K562 (cell line): Measurements from ENCODE around the gene DYNC1I2. TPM values are rescaled to one million over a fixed set of nuclear protein-coding genes. Genes with fewer than 3 reads are reported as not detected.

Experiments used
- ATAC-seq: fragments of 200-7000 bp; cut with Tn5 transposase; 3 replicates; pipeline ENCODE4 v1.9.1; 2020; ENCODE audit warnings: moderate library complexity
- BruUV-seq: library from RNA; stranded (reverse); fragments of 400-500 nt; replicated peaks from 2 replicates; lab custom pipeline; 2021; lab: Mats Ljungman, UMichigan
- CTCF ChIA-PET: fragments of 300-600 bp; formaldehyde crosslinking; extraction: SDS; loops from one replicate; lab custom pipeline; 2021; ENCODE audit warnings: low intra/inter-chr PET ratio; lab: Yijun Ruan, JAX
- POLR2A ChIA-PET: fragments of 300-600, 350-650 bp; sonication (Branson Sonifier 250); formaldehyde crosslinking; extraction: SDS; loops from one replicate; lab custom pipeline; 2021; ENCODE audit warnings: antibody characterized with exemption, inconsistent platforms; lab: Yijun Ruan, JAX
- DNase-seq, 4 experiments: peaks; one replicate each; pipeline versions ENCODE4 v3.0.0 to v3.0.0-alpha.2; 2011 to 2018; ENCODE audit warnings: low spot score in 3 of 4, mixed read lengths in 3 of 4; ENCODE audit errors: extremely low read depth in 1 of 4
- FAIRE-seq: peaks from 2 replicates; lab custom pipeline; 2011; peaks lifted over from hg19 to GRCh38; lab: Jason Lieb, UNC
- H2AFZ ChIP-seq: 2 replicates; pipeline ENCODE4 v1.6.0; 2011; ENCODE audit warnings: low read depth, low read length, control low read depth, inconsistent platforms
- H3K27ac ChIP-seq: fragments of 200-600 bp; 3 replicates; pipeline ENCODE4 v1.8.0; 2011; ENCODE audit warnings: low read depth, mild to moderate bottlenecking, control low read depth, inconsistent platforms, low read length, moderate library complexity, mixed read lengths; ENCODE audit errors: extremely low read depth
- H3K27me3 ChIP-seq, 2 experiments: fragments of 300-600 bp in 1 of 2; 2 replicates in 1 of 2; 3 replicates in 1 of 2; pipeline versions ENCODE4 v1.6.0 to v1.8.0; 2011; ENCODE audit warnings: inconsistent platforms in 2 of 2, low read length in 2 of 2, mild to moderate bottlenecking in 1 of 2, mixed read lengths in 1 of 2, moderate library complexity in 1 of 2; ENCODE audit not compliant: control insufficient read depth in 2 of 2, insufficient read depth in 2 of 2
- H3K36me3 ChIP-seq: fragments of 300-600 bp; 3 replicates; pipeline ENCODE4 v1.8.0; 2011; ENCODE audit warnings: mild to moderate bottlenecking, low read length, inconsistent platforms; ENCODE audit not compliant: control insufficient read depth, insufficient read depth
- H3K4me1 ChIP-seq, 2 experiments: fragments of 200-600 bp in 1 of 2; replicated peaks in 1 of 2; 2 replicates in 1 of 2; 3 replicates in 1 of 2; pipeline versions ENCODE4 v1.5.1 to v1.8.0; 2011; ENCODE audit warnings: inconsistent platforms in 2 of 2, low read length in 2 of 2, mild to moderate bottlenecking in 1 of 2, mixed read lengths in 1 of 2, moderate library complexity in 1 of 2; ENCODE audit not compliant: control insufficient read depth in 2 of 2, insufficient read depth in 2 of 2
- H3K4me2 ChIP-seq: 2 replicates; pipeline ENCODE4 v1.6.1; 2011; ENCODE audit warnings: low read length, control low read depth, inconsistent platforms, mixed read lengths; ENCODE audit not compliant: insufficient read depth
- H3K4me3 ChIP-seq: fragments of 200-600 bp; sonication (generic), shearing (Covaris generic); 2 replicates; pipeline ENCODE4 v1.5.1; 2016; ENCODE audit warnings: control low read depth, inconsistent platforms
- H3K79me2 ChIP-seq: fragments of 200-600 bp; 3 replicates; pipeline ENCODE4 v1.8.0; 2011; ENCODE audit warnings: low read length, inconsistent platforms; ENCODE audit not compliant: control insufficient read depth, insufficient read depth
- H3K9ac ChIP-seq, 2 experiments: 2 replicates each; pipeline versions ENCODE4 v1.6.0 to v1.6.1; 2011; ENCODE audit warnings: low read depth in 2 of 2, low read length in 2 of 2, control low read depth in 1 of 2, inconsistent platforms in 1 of 2, mild to moderate bottlenecking in 1 of 2, mixed read lengths in 1 of 2; ENCODE audit not compliant: insufficient read depth in 1 of 2
- H3K9me1 ChIP-seq: one replicate; pipeline ENCODE4 v1.6.0; 2011; ENCODE audit warnings: inconsistent platforms, mild to moderate bottlenecking, low read length, moderate library complexity; ENCODE audit not compliant: control insufficient read depth, insufficient read depth
- H3K9me3 ChIP-seq: replicated peaks from 2 replicates; pipeline ENCODE4 v1.5.1; 2011; ENCODE audit warnings: low read depth, low read length, inconsistent platforms; ENCODE audit not compliant: control insufficient read depth, insufficient read depth
- H4K20me1 ChIP-seq: replicated peaks from 2 replicates; pipeline ENCODE4 v1.6.1; 2011; ENCODE audit warnings: low read length, inconsistent platforms, mixed read lengths; ENCODE audit not compliant: control insufficient read depth, insufficient read depth
- CEBPB ChIP-seq: fragments of 450-650 bp; IDR thresholded peaks from 2 replicates; pipeline ENCODE4 v1.6.1; 2016; ENCODE audit warnings: missing genetic modification characterization, missing compliant biosample characterization
- CHD2 ChIP-seq: IDR thresholded peaks from 2 replicates; pipeline ENCODE4 v1.6.1; 2011; ENCODE audit warnings: low read depth, low read length
- CSDE1 ChIP-seq, 2 experiments: fragments of 450-650 bp; IDR thresholded peaks; 2 replicates each; pipeline ENCODE4 v1.6.1; 2016; ENCODE audit warnings: mild to moderate bottlenecking in 1 of 2
- HDAC6 ChIP-seq: IDR thresholded peaks from 2 replicates; pipeline ENCODE4 v1.6.1; 2012; ENCODE audit warnings: low read depth, mild to moderate bottlenecking, control low read depth, inconsistent platforms, low read length, moderate library complexity
- IFI16 ChIP-seq: fragments of 250-450 bp; sonication (Bioruptor Pico); IDR thresholded peaks from 2 replicates; pipeline ENCODE4 v2.1.2; 2022; ENCODE audit warnings: mild to moderate bottlenecking, inconsistent platforms
- MIER1 ChIP-seq: fragments of 450-650 bp; IDR thresholded peaks from 2 replicates; pipeline ENCODE4 v1.6.1; 2016; ENCODE audit warnings: antibody characterized with exemption, mild to moderate bottlenecking, low read depth
- NR3C1 ChIP-seq: sonication (generic); formaldehyde crosslinking; IDR thresholded peaks from 2 replicates; pipeline ENCODE4 v1.8.1; 2022; ENCODE audit warnings: missing genetic modification reagents
- OTX1 ChIP-seq: fragments of 450-650 bp; formaldehyde crosslinking; IDR thresholded peaks from 2 replicates; pipeline ENCODE4 v1.4.0; 2022; ENCODE audit warnings: mild to moderate bottlenecking
- RAD21 ChIP-seq, 2 experiments: fragments of 250-450 bp in 1 of 2; fragments of 450-650 bp in 1 of 2; sonication (Bioruptor Pico) in 1 of 2; formaldehyde crosslinking in 1 of 2; IDR thresholded peaks in 1 of 2; conservative IDR thresholded peaks in 1 of 2; 2 replicates each; pipeline versions ENCODE4 v1.4.0 to v1.8.0; 2020 to 2022; ENCODE audit warnings: mild to moderate bottlenecking in 2 of 2, moderate library complexity in 1 of 2
- SRSF1 ChIP-seq: fragments of 200-400 bp; formaldehyde crosslinking; IDR thresholded peaks from 2 replicates; pipeline ENCODE4 v1.6.1; 2017; ENCODE audit warnings: mild to moderate bottlenecking, low read depth, low read length, moderate library complexity
- ZFP1 ChIP-seq: fragments of 450-650 bp; formaldehyde crosslinking; IDR thresholded peaks from 2 replicates; pipeline ENCODE4 v1.4.0; 2020; ENCODE audit warnings: mild to moderate bottlenecking, mixed read lengths
- ZNF324 ChIP-seq: fragments of 250-450 bp; sonication (Bioruptor Pico); IDR thresholded peaks from 2 replicates; pipeline ENCODE4 v1.4.0; 2020; ENCODE audit warnings: mild to moderate bottlenecking
- WGBS: fragments of 100-300 bp; shearing (Covaris generic); methylation state at CpG from one replicate; pipeline ENCODE4 v1.1.6; 2016; ENCODE audit warnings: low coverage, mixed read lengths; ENCODE audit not compliant: insufficient coverage; ENCODE audit errors: missing lambda C conversion rate; 5-methylcytosine and 5-hydroxymethylcytosine counted together
- in situ Hi-C: fragments of 300-500 bp; cut with MboI; formaldehyde crosslinking; loops from 4 replicates; pipeline ENCODE4 v1.15.0; 2018; ENCODE audit warnings: inconsistent platforms, mixed read lengths
- intact Hi-C: fragments of 100-400 bp; cut with micrococcal nuclease; formaldehyde crosslinking; loops from 2 replicates; pipeline ENCODE4 v1.14.2; 2022
- polyA plus RNA-seq, 8 experiments: library from polyadenylated mRNA; depleted of rRNA in 4 of 8; stranded (reverse) in 5 of 8; unstranded in 3 of 8; fragments of >200 nt; fragmentation: Nextera tagmentation in 2 of 8; fragmentation: Illumina TruSeq in 1 of 8; extraction: Ambion mirVana in 2 of 8; extraction: Trizol in 1 of 8; gene quantifications; 2 replicates each; pipeline versions ENCODE4 v1.2.1 to v1.2.3, GENCODE V29; 2011 to 2014; ENCODE audit warnings: inconsistent platforms in 1 of 8, missing spikeins in 1 of 8
- total RNA-seq, 7 experiments: library from RNA; depleted of rRNA in 6 of 7; stranded (reverse); fragments of >200 nt in 6 of 7; fragmentation: Illumina TruSeq in 2 of 7; extraction: Trizol in 2 of 7; gene quantifications; 2 replicates each; pipeline versions ENCODE4 v1.2.1 to v1.2.3, GENCODE V29; 2011 to 2021; ENCODE audit warnings: low replicate concordance in 1 of 7
- TF ChIP-seq, protein P1 (sequence below), 3 experiments: IDR thresholded peaks in 2 of 3; conservative IDR thresholded peaks in 1 of 3; 2 replicates each; pipeline ENCODE4 v1.5.1; 2011 to 2012; ENCODE audit warnings: low read length in 3 of 3, mild to moderate bottlenecking in 3 of 3, control low read depth in 2 of 3, improper control_type of control experiment in 1 of 3, inconsistent platforms in 1 of 3, low read depth in 1 of 3, mixed read lengths in 1 of 3, moderate library complexity in 1 of 3; ENCODE audit not compliant: insufficient read depth in 2 of 3
- TF ChIP-seq, protein P2 (sequence below): sonication (generic); formaldehyde crosslinking; IDR thresholded peaks from 2 replicates; pipeline ENCODE4 v1.8.0; 2022; ENCODE audit warnings: missing genetic modification reagents, mild to moderate bottlenecking, borderline replicate concordance

Gene DYNC1I2
- total and polyA plus RNA-seq, 9 of the 15 experiments (the other 6 are each of a cell fraction or from before 2014, with no cell fraction given) = 59.1 to 204 (median 100) TPM

DNA sequence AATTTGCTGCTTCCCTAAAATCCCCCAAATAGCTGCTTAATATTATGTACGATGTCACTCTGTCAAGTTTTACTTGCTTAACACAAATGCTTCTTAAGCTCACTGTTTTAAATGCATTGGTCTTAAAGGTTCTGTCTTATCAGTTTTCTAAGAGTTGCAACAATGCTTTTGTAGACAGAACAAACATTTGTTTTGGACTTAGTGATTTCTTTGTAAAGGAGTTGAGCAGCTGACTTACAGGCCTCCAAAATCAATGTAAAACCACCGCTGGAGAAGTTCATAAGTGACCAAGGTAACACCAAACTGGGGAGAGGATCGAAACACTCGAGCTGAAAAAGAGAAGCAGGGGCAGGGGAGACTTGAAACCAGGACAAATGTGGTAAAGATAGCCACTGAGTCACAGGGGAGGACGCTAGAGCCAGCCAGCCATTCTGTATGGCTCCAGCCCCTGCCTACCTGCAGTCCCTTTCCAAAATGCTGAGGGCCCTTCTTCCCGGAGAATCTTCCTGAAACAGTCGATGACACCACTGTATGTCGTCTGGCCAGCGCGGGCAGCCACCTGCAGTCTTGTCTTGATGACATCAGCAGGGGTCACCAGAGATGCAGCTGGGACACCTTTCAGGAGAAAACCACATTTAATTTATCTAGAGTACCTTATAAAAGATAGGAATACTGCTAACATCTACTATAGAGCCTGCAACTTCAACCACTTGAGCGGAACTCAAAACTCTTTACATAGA lies 100.2 kb downstream of the DYNC1I2 start:
- POLR2A ChIA-PET = interaction anchor here (0.6 to 0.9 kb wide), 2 partner anchors 10 to 118 kb away, joined by 3 read pairs; no protein-coding TSS in a partner anchor
- ATAC-seq = peak; percentile 53; the same call in 2 of the 3 replicates
- CTCF ChIA-PET = interaction anchor here (1.2 kb wide), 1 partner anchor 316 kb away, joined by 3 read pairs; no protein-coding TSS in a partner anchor
- Histone ChIP-seq H3K4me3 (no peak overlapping the region), H2AFZ (no peak overlapping the region), H3K9ac (no peak overlapping the region), H3K27ac (no peak overlapping the region), H3K79me2 (no peaks in the 10 kb centered on the region), H4K20me1 (no peaks in the 10 kb centered on the region), H3K9me3 (no peaks in the 10 kb centered on the region), H3K36me3 (peaks cover 50% of the 10 kb centered on the region), H3K4me1 (no peaks in the 10 kb centered on the region), H3K27me3 (no peaks in the 10 kb centered on the region), H3K9me1 (no peaks in the 10 kb centered on the region), H3K4me2 (no peak overlapping the region)
- peak in 1 of 4 experiments; percentile 12 for DNase-seq
- no peak for FAIRE-seq
- 84% methylated on average over 11 of the region's 11 CpGs for WGBS
- intact Hi-C loops = no loop called here
- TF ChIP-seq ZFP1 (no peak), CHD2 (no peak), MIER1 (no peak), HDAC6 (no peak), ZNF324 (CRISPR knock-in tag) (no peak), CSDE1 (IDR thresholded peaks at IDR 0.05) (no peak), RAD21 (CRISPR knock-in tag; conservative IDR thresholded peaks at IDR 0.05 in 1 of 2, IDR thresholded peaks at IDR 0.05 in 1 of 2) (peak in 1 of 2 experiments; percentile 35; a peak in 1 of 4 replicates), CEBPB (tag) (no peak), NR3C1 (CRISPR knock-in tag) (no peak), SRSF1 (no peak), IFI16 (no peak), OTX1 (CRISPR knock-in tag) (no peak)
- TF ChIP-seq, protein P1, sequence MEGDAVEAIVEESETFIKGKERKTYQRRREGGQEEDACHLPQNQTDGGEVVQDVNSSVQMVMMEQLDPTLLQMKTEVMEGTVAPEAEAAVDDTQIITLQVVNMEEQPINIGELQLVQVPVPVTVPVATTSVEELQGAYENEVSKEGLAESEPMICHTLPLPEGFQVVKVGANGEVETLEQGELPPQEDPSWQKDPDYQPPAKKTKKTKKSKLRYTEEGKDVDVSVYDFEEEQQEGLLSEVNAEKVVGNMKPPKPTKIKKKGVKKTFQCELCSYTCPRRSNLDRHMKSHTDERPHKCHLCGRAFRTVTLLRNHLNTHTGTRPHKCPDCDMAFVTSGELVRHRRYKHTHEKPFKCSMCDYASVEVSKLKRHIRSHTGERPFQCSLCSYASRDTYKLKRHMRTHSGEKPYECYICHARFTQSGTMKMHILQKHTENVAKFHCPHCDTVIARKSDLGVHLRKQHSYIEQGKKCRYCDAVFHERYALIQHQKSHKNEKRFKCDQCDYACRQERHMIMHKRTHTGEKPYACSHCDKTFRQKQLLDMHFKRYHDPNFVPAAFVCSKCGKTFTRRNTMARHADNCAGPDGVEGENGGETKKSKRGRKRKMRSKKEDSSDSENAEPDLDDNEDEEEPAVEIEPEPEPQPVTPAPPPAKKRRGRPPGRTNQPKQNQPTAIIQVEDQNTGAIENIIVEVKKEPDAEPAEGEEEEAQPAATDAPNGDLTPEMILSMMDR (IDR thresholded peaks at IDR 0.05 in 2 of 3, conservative IDR thresholded peaks at IDR 0.05 in 1 of 3; ENCODE audit: insufficient read depth in 2 of 3, low read depth in 1 of 3, low read length in 3 of 3) = peak in 2 of 3 experiments; percentile 12; a peak in 1 of 6 replicates
- TF ChIP-seq, protein P2, sequence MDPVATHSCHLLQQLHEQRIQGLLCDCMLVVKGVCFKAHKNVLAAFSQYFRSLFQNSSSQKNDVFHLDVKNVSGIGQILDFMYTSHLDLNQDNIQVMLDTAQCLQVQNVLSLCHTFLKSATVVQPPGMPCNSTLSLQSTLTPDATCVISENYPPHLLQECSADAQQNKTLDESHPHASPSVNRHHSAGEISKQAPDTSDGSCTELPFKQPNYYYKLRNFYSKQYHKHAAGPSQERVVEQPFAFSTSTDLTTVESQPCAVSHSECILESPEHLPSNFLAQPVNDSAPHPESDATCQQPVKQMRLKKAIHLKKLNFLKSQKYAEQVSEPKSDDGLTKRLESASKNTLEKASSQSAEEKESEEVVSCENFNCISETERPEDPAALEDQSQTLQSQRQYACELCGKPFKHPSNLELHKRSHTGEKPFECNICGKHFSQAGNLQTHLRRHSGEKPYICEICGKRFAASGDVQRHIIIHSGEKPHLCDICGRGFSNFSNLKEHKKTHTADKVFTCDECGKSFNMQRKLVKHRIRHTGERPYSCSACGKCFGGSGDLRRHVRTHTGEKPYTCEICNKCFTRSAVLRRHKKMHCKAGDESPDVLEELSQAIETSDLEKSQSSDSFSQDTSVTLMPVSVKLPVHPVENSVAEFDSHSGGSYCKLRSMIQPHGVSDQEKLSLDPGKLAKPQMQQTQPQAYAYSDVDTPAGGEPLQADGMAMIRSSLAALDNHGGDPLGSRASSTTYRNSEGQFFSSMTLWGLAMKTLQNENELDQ (CRISPR knock-in tag) = no peak
- in situ Hi-C loops = no loop called here
- no TSS peak for BruUV-seq
